ENCODE results near the gene SNTA1. TPM values are rescaled to one million over a fixed set of nuclear protein-coding genes. Genes with fewer than 3 reads are reported as not detected.

Gene SNTA1
- total RNA-seq, 2 donors from 2014 or later: 4.5 to 5.7 TPM

DNA sequence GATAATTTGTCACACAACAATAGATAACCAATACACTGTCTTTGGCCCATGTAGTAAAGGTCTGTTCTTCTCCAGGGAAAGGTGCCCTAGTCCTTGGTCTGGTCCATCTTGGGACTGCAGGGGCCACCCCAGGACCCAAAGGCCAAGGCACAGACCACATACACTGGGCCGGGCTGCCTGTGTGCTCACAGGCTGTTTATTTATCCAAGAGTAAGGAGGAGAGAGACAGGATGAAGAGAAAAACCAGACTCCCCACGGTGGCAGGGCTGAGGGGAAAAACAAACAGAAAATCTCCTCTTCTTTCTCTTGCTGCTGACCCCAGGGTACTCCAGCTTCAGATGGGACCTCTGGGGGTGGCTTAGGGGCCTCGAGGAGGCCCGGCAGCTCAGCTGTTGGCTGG, 35.8 kb downstream of the SNTA1 start:
- H3K4me1 ChIP-seq: no peaks in the 10 kb centered on the region

GRCh38 chr20:33407251-33407650, 36.3 kb downstream of the SNTA1 start:
- Histone ChIP-seq H3K4me1 (no peaks in the 10 kb centered on the region), H3K36me3 (no peaks in the 10 kb centered on the region), H3K9ac (ENCODE audit: low read depth in 2 of 2, low read length in 2 of 2) (no peak overlapping the region), H3K4me3 (no peak overlapping the region), H3K9me3 (no peaks in the 10 kb centered on the region), H3K27ac (no peak overlapping the region), H3K27me3 (no peaks in the 10 kb centered on the region)
- intact Hi-C loops (cut with DNase I): no loop called here
- TF ChIP-seq CTCF (IDR thresholded peaks at IDR 0.05): no peak
- no peak for DNase-seq

More for the DNA sequence above, 35.8 kb downstream of the SNTA1 start:
- TF ChIP-seq CTCF (IDR thresholded peaks at IDR 0.05): no peak
- H3K27me3 ChIP-seq: no peaks in the 10 kb centered on the region
- intact Hi-C loops (cut with DNase I): no loop called here
- H3K9ac ChIP-seq (ENCODE audit: low read depth in 2 of 2, low read length in 2 of 2): no peak overlapping the region
- H3K4me3 ChIP-seq: no peak overlapping the region
- no peak for DNase-seq
- H3K27ac ChIP-seq: no peak overlapping the region
- H3K36me3 ChIP-seq: no peaks in the 10 kb centered on the region
- H3K9me3 ChIP-seq: no peaks in the 10 kb centered on the region

DNA sequence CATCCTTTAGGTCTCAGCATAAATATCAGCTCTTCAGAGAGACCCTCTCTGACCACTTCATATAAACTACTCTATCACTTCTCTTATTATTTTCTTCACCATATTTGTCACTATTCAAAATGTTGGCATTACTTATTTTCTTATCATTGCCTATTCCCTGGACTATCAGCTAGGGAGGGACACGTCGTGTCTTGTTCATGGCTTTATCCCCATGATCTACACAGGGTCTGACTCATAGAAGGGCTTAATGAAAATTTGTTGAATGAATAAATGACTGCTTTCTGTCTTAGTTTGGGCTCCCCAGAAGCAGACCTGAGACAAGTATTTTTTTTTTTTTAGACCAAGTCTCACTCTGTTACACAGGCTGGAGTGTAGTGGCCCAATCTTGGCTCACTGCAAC, 39.3 kb downstream of the SNTA1 start:
- intact Hi-C loops (cut with DNase I): no loop called here
- no peak for DNase-seq
- no peaks in the 10 kb centered on the region for H3K9me3 ChIP-seq
- TF ChIP-seq CTCF (IDR thresholded peaks at IDR 0.05): no peak
- H3K27ac ChIP-seq: no peak overlapping the region
- no peaks in the 10 kb centered on the region for H3K4me1 ChIP-seq
- H3K27me3 ChIP-seq: no peaks in the 10 kb centered on the region
- H3K9ac ChIP-seq (ENCODE audit: low read depth in 2 of 2, low read length in 2 of 2): no peak overlapping the region
- no peaks in the 10 kb centered on the region for H3K36me3 ChIP-seq
- H3K4me3 ChIP-seq: no peak overlapping the region

DNA sequence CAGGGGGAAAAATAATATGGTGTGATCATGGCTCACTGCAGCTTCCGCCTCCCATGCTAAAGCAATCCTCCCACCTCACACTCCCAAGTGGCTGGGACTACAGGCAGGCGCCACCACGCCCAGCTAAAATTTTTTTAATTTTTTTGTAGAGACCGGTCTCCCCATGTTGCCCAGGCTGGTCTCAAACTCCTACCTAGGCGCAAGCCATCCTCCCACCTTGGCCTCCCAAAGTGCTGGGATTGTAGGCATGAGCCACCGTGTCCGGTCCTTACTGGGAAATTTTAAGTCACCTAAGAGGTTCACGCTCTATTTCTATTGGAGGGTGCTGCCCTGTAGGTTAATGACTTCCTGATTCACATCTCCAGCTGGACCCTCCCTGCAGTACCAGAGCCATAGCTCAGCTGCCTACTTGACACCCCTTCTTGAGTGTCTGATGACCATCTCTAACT, 41.6 kb downstream of the SNTA1 start:
- H3K9me3 ChIP-seq: no peaks in the 10 kb centered on the region
- peak overlapping the region; percentile 89 for H3K4me3 ChIP-seq
- H3K4me1 ChIP-seq: no peaks in the 10 kb centered on the region
- no peak for TF ChIP-seq CTCF (IDR thresholded peaks at IDR 0.05)
- H3K27me3 ChIP-seq: no peaks in the 10 kb centered on the region
- intact Hi-C loops (cut with DNase I): no loop called here
- H3K27ac ChIP-seq: peak overlapping the region; percentile 10
- H3K36me3 ChIP-seq: no peaks in the 10 kb centered on the region
- DNase-seq: no peak
- H3K9ac ChIP-seq (ENCODE audit: low read depth in 2 of 2, low read length in 2 of 2): peak overlapping the region; percentile 60 to 97

DNA sequence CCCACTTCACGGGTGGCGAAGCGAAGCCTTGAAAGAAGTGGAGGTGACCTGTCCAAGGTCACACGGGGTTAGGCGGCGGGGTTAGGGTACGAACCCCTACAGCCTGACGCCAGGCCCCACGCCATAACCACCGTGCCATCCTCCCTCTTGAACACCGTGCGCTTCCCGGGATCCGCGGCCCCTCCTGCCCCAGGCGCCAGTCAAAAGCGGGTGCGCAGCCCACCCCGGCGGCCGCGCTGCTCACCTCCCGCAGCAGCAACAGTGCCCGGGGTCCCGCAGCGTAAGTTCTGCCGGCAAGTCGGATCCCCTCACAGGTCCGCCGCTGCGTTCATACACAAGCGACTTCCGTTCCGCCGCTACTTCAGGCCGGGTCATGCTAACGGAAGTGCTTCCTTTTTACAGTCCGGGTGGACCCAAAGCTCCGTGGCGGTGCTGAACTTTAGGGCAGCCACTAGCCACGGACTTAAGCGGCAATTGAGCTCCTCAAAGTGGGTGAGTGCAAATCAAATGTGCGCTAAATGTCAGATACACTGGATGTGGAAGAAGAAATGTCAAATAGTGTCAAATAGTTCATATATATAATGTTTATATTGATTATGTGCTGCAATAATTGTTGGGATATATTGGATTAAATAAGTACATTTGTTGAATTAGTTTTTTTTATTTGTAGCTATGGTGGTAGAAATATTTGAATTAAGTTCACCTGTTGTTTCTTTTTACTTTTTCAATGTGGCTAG, 42.2 kb downstream of the SNTA1 start, which contains the start of gene CDK5RAP1:
Gene CDK5RAP1 (minus strand): TSS at position 336 of the 737 bp plus-strand sequence. CDS start 4,455 bp downstream, outside the sequence.
- Histone ChIP-seq H3K36me3 (no peaks in the 10 kb centered on the region), H3K9me3 (no peaks in the 10 kb centered on the region), H3K27me3 (no peaks in the 10 kb centered on the region), H3K27ac (peak within 1 kb of the TSS; percentile 10), H3K4me3 (peak within 1 kb of the TSS; percentile 89), H3K4me1 (no peaks in the 10 kb centered on the region), H3K9ac (ENCODE audit: low read depth in 2 of 2, low read length in 2 of 2) (peak within 1 kb of the TSS; percentile 85 to 97)
- intact Hi-C loops (cut with DNase I): no loop called here
- peak; percentile 87 for DNase-seq
- no peak for TF ChIP-seq CTCF (IDR thresholded peaks at IDR 0.05)

All from colonic mucosa (tissue), 4 donors.